Neural cell (in vitro differentiated cells): Measurements from ENCODE around the gene OR1K1.

Experiments
- EP300 ChIP-seq: fragments of 450-650 bp; conservative IDR thresholded peaks from 2 replicates; pipeline ENCODE4 v1.6.1; 2014; ENCODE audit warnings: antibody characterized with exemption, mild to moderate bottlenecking, moderate library complexity; ENCODE audit not compliant: poor library complexity, severe bottlenecking
- EZH2 ChIP-seq: fragments of 200-600, 300-800 bp; shearing (Covaris generic), sonication (generic); IDR thresholded peaks from 2 replicates; pipeline ENCODE4 v1.6.1; 2014; ENCODE audit warnings: antibody characterized with exemption, low read length, borderline replicate concordance, mild to moderate bottlenecking; ENCODE audit not compliant: insufficient read depth, poor library complexity, severe bottlenecking
- SMC3 ChIP-seq: fragments of 450-650 bp; conservative IDR thresholded peaks from 2 replicates; pipeline ENCODE4 v1.6.1; 2014; ENCODE audit warnings: antibody characterized with exemption, mild to moderate bottlenecking, moderate library complexity; ENCODE audit not compliant: poor library complexity

DNA sequence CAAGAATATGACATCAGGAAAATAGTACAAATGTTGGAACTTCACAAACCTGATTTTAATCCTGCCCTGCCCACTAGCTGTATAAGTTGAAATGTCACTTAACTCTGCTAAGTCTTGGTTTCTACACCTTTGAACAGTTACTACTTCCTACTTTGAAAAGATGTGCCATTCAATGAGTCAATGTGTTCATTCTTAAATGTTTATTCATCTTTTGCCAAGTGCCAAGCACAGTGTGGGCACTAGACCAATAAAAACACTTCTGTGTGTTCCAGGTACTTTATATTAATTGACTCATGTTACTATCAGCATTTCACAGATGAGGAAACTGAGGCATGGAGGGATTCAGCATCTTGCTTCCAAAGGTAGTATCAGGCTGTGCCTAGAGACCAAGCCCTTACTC lies 15.6 kb downstream of the OR1K1 start:
- TF ChIP-seq SMC3, result no peak
- no peak for TF ChIP-seq EZH2
- TF ChIP-seq EP300, result no peak
